ENCODE data around the gene LCN15. TPM values are rescaled to one million over a fixed set of nuclear protein-coding genes. Genes with fewer than 3 reads are reported as not detected.

LCN15 gene
- total and polyA plus RNA-seq, 2 experiments from 2014 or later, result 0.76 to 0.90 TPM

GRCh38 chr9:136765041-136765440, 723 bp upstream of the LCN15 start:
- no peak for DNase-seq (ENCODE audit: low spot score)

More at GRCh38 chr9:136765041-136765440, 723 bp upstream of the LCN15 start:
- Histone ChIP-seq H3K79me2 (replicated peaks; ENCODE audit: insufficient read depth) (no peaks in the 10 kb centered on the region), H2AFZ (no peak overlapping the region), H3K4me2 (no peak overlapping the region), H3K36me3 (ENCODE audit: insufficient read depth) (no peaks in the 10 kb centered on the region), H3K27ac (ENCODE audit: low read depth) (no peak overlapping the region), H3K9me2 (ENCODE audit: insufficient read depth) (no peaks in the 10 kb centered on the region), H3K4me3 (no peak overlapping the region), H3K4me1 (ENCODE audit: insufficient read depth) (no peaks in the 10 kb centered on the region), H4K20me1 (replicated peaks; ENCODE audit: insufficient read depth) (no peaks in the 10 kb centered on the region), H3F3A (replicated peaks; ENCODE audit: low read depth) (0 out of 2 replicates have a peak, but pooled peaks cover 5% of the 10 kb centered on the region), H3K27me3 (ENCODE audit: insufficient read depth) (no peaks in the 10 kb centered on the region)
- Mint-ChIP-seq H3K4me1 (peaks cover 13% of the 10 kb centered on the region), H3K4me3 (no peak overlapping the region), H3K36me3 (ENCODE audit: low read depth) (peaks cover 3% of the 10 kb centered on the region; the same call in 2 of the 3 replicates), H3K9me3 (peaks cover 13% of the 10 kb centered on the region), H3K27me3 (ENCODE audit: insufficient read depth, low read depth, poor library complexity) (peaks cover 8% of the 10 kb centered on the region), H3K27ac (no peak overlapping the region)
- TF ChIP-seq REST (IDR thresholded peaks at IDR 0.05; ENCODE audit: unreplicated experiment) (no peak), JUNB (IDR thresholded peaks at IDR 0.05; ENCODE audit: unreplicated experiment) (no peak), CREB1 (CRISPR knock-in tag; IDR thresholded peaks at IDR 0.05; ENCODE audit: low read depth) (no peak), STAT1 (IDR thresholded peaks at IDR 0.05; ENCODE audit: unreplicated experiment) (no peak), CTCF (conservative IDR thresholded peaks at IDR 0.05; ENCODE audit: low read depth in 2 of 2) (no peak)
- ATAC-seq, result no peak
